Measurements from ENCODE around the gene SRGAP2C.
"Not testable (repeated sequence)": the region's sequence is repeated elsewhere in the genome, so short reads cannot be mapped to it uniquely, and the experiment has no call there.

The SRGAP2C gene

GRCh38 chr1:121187914-121188313, 3.1 kb downstream of the SRGAP2C start:
- not testable (repeated sequence) for DNase-seq

DNA sequence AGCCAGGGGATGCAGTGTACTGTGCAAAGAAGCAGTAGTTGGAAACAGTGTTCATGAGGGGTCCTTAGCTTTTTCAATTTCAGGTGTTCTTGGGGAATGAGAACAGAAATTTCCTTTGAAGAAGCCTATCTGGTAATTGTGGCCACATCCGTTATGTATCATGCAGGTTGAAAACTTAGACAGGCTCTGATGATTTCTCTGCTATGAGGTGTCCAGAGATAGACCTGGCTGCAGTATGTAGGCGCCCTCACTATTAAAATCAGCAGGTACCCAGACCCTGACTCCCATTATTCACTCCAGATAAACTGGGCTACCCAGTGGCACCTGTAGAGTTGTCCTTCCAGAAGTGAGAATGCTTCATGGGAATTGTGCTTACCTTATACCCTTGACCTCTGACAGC, 7.7 kb downstream of the SRGAP2C start:
- DNase-seq = not testable (repeated sequence)

GRCh38 chr1:121197095-121197882, 12.5 kb downstream of the SRGAP2C start:
- DNase-seq = not testable (repeated sequence)

- DNase-seq = not testable (repeated sequence)
Observed at GRCh38 chr1:121199763-121200162, 15.0 kb downstream of the SRGAP2C start.

GRCh38 chr1:121200232-121200631, 15.5 kb downstream of the SRGAP2C start:
- DNase-seq = not testable (repeated sequence)

DNA sequence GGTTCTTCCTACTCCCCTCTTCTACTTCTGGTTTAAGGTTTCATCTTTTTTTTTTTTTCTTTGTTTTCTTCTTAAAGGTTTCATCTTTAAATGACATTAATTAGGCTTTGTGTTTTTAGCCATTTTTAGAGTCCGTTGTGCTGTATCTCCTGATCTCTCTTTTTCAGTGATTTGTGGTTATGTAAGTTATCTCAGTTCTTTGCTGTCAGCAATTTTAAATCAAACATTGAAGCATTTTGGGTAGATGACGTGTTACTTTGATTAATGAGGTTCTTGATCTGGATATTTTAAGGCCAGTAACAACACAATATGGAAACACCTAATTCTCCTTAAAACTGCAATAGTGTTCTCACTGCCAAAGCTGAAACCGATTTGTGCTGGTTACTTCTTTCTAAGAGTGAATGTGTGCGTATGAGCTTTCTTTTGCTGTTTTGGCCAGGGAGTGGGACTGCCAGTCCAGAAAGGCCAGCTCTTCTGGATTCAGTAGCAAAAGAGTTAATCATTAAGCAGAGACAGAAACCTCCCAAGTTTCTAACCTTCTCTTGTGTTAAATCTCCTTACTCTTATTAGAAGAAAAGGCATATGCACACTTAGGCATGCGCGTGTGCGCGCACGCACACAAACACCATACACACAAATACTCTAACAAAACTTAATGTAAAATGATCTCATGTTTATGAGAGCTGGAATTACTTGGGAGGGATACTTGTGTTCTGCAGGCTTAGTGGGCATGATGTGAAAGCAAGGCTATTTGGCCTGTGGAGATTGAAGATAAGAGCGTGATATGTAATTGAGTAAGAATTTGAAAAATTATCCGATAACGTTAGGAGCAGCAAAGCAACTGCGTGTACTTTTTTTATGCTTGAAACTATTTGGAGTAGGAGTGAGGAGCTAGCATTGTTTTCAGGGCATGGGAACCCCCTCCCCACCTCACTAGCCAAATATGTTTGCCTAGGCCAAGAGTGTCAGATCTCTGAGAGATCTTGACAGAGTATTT, 16.5 kb downstream of the SRGAP2C start:
- not testable (repeated sequence) for DNase-seq

- not testable (repeated sequence) for DNase-seq
Observed at GRCh38 chr1:121202986-121203385, 18.2 kb downstream of the SRGAP2C start.

- DNase-seq = not testable (repeated sequence)
Observed at GRCh38 chr1:121205786-121206711, 21.3 kb downstream of the SRGAP2C start.

DNA sequence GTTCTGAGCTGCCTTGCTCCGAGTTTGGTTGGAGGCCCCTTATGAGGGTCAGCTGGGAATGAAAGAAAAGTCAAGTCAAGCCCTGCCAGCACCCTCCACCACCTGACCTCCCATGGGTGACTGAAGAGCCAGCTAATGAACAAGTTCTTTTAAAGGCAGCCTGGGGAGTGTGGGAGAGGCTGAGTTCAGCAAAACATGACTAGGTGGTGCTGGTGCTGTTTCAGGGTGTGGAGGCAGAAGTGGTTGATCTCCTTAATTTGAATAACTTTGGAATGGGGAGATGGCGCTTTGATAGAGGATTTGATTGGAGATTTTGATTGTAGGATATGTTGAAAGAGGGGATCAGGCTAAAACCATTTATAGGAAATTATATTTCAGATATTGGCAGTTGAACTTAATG, 22.6 kb downstream of the SRGAP2C start:
- DNase-seq = not testable (repeated sequence)

DNA sequence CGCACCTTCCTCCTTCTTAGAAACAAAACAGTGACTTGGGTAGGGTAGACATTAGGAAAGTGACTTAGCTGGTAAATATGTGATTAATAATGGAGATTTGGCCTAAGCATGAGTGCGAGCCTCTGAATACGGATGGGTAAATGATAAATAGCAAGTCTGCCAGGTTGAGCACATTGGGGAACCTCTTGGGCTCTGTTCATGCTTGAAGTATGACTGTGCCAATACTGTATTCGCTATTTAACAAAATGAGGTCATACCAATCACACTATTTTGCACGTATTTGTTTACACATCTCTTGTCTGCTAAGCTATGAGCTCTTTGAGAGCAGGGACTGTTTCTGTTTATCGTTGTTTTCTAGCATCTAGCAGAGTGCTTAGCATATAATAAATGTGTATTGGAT, 23.6 kb downstream of the SRGAP2C start:
- DNase-seq = not testable (repeated sequence)

DNA sequence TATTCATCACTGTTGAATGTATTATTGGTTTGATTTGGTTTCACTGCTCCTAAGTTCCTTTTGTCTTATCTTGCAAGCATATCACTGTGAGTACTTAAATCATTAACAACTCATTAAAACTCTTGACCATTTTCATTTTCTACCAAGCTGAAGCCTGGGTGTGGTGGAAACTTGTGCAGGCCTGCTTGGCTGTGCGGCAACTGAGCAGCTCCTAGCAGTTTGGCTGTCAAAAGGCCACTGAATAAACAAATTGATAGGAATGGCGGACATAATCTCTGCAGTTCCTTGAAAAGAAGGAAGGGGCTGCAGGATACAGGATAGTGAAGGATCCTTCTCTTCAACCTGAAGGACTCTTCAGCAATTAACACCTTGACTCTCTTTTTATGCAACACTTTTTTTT, 26.0 kb downstream of the SRGAP2C start:
- not testable (repeated sequence) for DNase-seq

GRCh38 chr1:121213491-121213890, 28.7 kb downstream of the SRGAP2C start:
- DNase-seq = not testable (repeated sequence)

GRCh38 chr1:121214544-121215156, 29.9 kb downstream of the SRGAP2C start:
- DNase-seq = not testable (repeated sequence)

DNA sequence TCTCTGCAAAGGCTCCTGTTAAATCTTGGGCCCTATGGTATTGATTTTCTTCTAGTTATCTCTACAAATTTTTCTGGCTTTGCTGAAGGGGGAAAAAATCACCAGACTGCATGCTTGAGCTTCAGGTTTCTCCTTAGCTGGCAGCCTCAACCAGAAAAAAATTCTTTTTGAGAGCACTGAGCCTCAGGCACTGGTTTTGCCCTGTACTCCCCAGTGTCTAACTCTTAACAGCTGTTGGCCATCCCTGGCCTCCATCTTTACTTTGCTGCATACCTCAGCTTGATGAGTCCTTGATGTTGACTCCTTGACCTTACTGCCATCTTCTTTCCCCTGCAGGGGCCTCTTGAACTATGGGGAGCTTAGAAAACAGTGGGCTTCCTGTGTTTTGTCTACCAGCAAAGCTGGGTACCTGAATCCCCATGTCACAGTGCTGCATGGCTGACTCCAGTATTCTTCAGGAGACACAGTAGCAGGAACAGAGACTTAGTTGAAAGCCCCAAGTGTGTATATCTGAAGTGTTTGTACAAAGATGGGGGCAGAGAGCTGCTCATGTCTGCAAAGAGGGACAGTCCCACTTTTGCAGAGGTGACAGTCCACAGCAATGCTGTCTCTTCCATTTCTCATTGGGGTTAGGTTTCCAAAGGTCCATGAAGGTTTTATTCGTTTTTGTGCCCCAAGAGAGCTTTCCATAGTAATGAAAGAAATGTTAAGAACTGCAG, 31.1 kb downstream of the SRGAP2C start:
- not testable (repeated sequence) for DNase-seq

DNA sequence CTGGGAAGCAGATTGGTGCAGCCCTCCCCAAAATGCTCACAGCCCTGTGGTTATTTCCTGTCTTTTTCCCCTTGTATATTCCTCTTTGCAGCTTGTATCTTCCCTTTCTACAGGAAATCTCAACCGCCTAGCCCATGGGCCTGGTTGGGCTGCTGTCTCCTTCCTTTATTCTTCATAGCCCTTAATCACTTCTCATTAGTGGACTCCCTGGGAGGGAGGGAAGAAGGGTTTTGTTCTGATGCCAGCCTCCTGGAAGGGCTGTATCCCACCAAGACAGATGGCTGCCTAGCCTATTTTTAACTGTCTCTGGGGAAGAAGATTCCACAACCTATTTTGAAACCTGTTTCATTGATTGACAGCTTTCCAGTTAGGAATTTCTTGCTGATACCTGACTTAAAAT, 31.9 kb downstream of the SRGAP2C start:
- not testable (repeated sequence) for DNase-seq

GRCh38 chr1:121221770-121222169, 37.0 kb downstream of the SRGAP2C start:
- not testable (repeated sequence) for DNase-seq

GRCh38 chr1:121224714-121225113, 39.9 kb downstream of the SRGAP2C start:
- DNase-seq = not testable (repeated sequence)

DNA sequence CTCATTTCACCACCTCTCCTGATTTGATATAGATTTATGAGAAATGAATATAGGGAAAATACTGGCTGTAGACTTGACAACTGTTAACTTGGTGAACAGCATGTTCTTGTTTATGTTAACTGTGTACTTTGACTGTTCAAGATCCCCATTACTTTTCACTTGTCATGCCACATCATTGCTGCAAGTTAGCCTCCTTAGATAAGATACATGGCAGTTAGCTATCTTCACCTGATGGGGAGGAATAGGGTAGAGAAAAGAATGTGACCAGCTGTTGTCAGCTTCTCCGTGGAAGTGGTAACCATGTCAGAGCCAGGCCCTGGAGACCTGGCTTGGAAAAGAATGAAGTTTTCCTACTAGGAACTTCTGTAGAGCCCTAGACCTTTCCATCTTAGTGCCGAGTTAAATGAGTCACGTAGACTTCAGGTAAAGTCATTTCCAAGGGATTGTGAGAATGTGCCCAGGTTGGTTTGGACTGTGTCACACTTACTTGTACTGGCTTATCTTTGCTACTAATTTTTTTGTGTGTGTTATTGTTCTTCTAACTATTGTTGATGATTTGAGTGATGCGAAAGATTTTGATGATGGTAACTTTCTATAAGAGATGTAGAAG, 41.6 kb downstream of the SRGAP2C start:
- not testable (repeated sequence) for DNase-seq

GRCh38 chr1:121226925-121227324, 42.1 kb downstream of the SRGAP2C start:
- DNase-seq = not testable (repeated sequence)

DNA sequence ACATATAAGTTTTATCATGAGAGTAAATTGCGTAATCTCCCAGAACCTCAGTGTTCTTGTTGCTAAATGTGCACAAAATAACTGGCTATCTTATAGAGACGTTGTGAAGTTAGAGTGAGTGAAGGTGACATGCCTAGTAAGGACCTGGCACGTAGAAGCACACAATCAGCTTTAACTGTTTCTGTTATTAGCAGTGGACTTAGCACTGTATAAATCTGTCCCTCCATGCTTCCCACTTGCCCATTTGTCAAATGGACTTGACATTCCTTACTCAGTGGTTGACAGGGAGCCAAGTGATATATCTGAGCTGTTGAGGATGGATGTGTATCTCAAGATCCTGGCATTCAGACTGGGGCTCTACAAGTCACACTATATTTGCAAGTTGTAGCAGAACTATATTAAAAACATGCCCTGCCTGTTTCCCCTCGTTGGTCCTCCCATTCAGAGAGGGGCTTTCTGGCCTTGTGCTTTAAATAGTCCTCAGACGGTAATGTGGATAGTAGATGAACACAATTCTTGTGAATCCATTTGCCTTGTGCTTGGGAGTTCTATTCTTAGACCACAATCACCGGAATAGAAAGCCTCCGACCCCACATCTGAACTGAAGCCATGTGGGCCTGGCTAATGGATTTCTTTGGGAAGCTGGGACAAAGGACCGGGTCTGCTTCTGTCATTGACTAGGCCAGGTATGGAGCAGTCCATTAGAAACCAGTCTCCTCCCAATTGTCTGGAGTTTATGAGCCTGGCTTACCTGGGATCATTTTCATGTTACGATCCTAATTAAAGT, 43.0 kb downstream of the SRGAP2C start:
- DNase-seq = not testable (repeated sequence)
